GM12878 (cell line): ENCODE results near the gene PTAFR. TPM values are rescaled to one million over a fixed set of nuclear protein-coding genes. Genes with fewer than 3 reads are reported as not detected.
A peak's percentile ranks its signal among the peaks of the same experiment; 100 is the strongest.

Source experiments
- BMI1 ChIP-seq: fragments of 450-650 bp; IDR thresholded peaks from 2 replicates; pipeline ENCODE4 v1.6.1; 2016; ENCODE audit warnings: mild to moderate bottlenecking, moderate library complexity, borderline replicate concordance
- CHD2 ChIP-seq: IDR thresholded peaks from 2 replicates; pipeline ENCODE4 v1.6.1; 2011; ENCODE audit warnings: low read depth, low read length, improper control_type of control experiment, borderline replicate concordance
- DPF2 ChIP-seq: fragments of 450-650 bp; IDR thresholded peaks from 2 replicates; pipeline ENCODE4 v1.6.1; 2017; ENCODE audit warnings: mild to moderate bottlenecking
- EGR1 ChIP-seq, 2 experiments: IDR thresholded peaks; 1 replicate in 1 of 2; 2 replicates in 1 of 2; pipeline ENCODE4 v1.6.1; 2011 to 2012; ENCODE audit warnings: low read depth in 2 of 2, low read length in 2 of 2, borderline replicate concordance in 1 of 2, mild to moderate bottlenecking in 1 of 2, moderate library complexity in 1 of 2
- EP300 ChIP-seq, 2 experiments: fragments of 150-350 bp in 1 of 2; IDR thresholded peaks; 2 replicates each; pipeline ENCODE4 v1.6.1; 2011 to 2012; ENCODE audit warnings: low read depth in 2 of 2, low read length in 2 of 2, borderline replicate concordance in 1 of 2, improper control_type of control experiment in 1 of 2, inconsistent platforms in 1 of 2; ENCODE audit not compliant: control insufficient read depth in 1 of 2
- GATAD2B ChIP-seq: fragments of 450-650 bp; conservative IDR thresholded peaks from 2 replicates; pipeline ENCODE4 v1.6.1; 2017; ENCODE audit warnings: low read depth, mild to moderate bottlenecking, moderate library complexity
- KDM1A ChIP-seq: fragments of 200-600 bp; sonication (generic); IDR thresholded peaks from 2 replicates; pipeline ENCODE4 v1.6.1; 2016; ENCODE audit warnings: borderline replicate concordance
- MYC ChIP-seq: IDR thresholded peaks from 2 replicates; pipeline ENCODE4 v1.6.1; 2011; ENCODE audit warnings: mild to moderate bottlenecking, low read length, moderate library complexity, inconsistent platforms; ENCODE audit not compliant: insufficient read depth, insufficient replicate concordance, insufficient read length, severe bottlenecking
- NRF1 ChIP-seq: conservative IDR thresholded peaks from 2 replicates; pipeline ENCODE4 v1.6.1; 2011; ENCODE audit warnings: mild to moderate bottlenecking, low read depth, low read length, improper control_type of control experiment
- PML ChIP-seq: IDR thresholded peaks from 2 replicates; pipeline ENCODE4 v1.6.1; 2012; ENCODE audit warnings: low read length, inconsistent platforms
- RAD21 ChIP-seq: IDR thresholded peaks from 2 replicates; pipeline ENCODE4 v1.6.1; 2011; ENCODE audit warnings: mild to moderate bottlenecking, low read depth, low read length, moderate library complexity; ENCODE audit not compliant: insufficient read depth
- SIN3A ChIP-seq: IDR thresholded peaks from 2 replicates; pipeline ENCODE4 v1.6.1; 2012; ENCODE audit warnings: low read depth, low read length, improper control_type of control experiment
- TARDBP ChIP-seq: IDR thresholded peaks from 2 replicates; pipeline ENCODE4 v1.6.1; 2016; ENCODE audit warnings: borderline replicate concordance
- TCF3 ChIP-seq: IDR thresholded peaks from 2 replicates; pipeline ENCODE4 v1.6.1; 2012; ENCODE audit warnings: low read depth, mild to moderate bottlenecking, low read length, borderline replicate concordance; ENCODE audit not compliant: insufficient read depth
- TCF7 ChIP-seq: IDR thresholded peaks from 2 replicates; pipeline ENCODE4 v1.6.1; 2014; ENCODE audit warnings: antibody characterized with exemption, borderline replicate concordance
- ZBTB11 ChIP-seq: fragments of 450-650 bp; formaldehyde crosslinking; IDR thresholded peaks from 2 replicates; pipeline ENCODE4 v1.5.0; 2022; ENCODE audit warnings: mild to moderate bottlenecking, missing genetic modification characterization
- ZNF207 ChIP-seq: fragments of 450-650 bp; IDR thresholded peaks from 2 replicates; pipeline ENCODE4 v1.6.1; 2014; ENCODE audit warnings: antibody characterized with exemption, mild to moderate bottlenecking, borderline replicate concordance
- ZZZ3 ChIP-seq: IDR thresholded peaks from 2 replicates; pipeline ENCODE4 v1.6.1; 2011; ENCODE audit warnings: low read depth; ENCODE audit not compliant: control insufficient read depth, insufficient read length
- polyA plus RNA-seq, 11 experiments: library from polyadenylated mRNA; depleted of rRNA in 4 of 11; unstranded in 6 of 11; stranded (reverse) in 5 of 11; fragments of >200 nt; fragmentation: Nextera tagmentation in 4 of 11; fragmentation: Illumina TruSeq in 1 of 11; extraction: Ambion mirVana in 4 of 11; extraction: Trizol in 1 of 11; gene quantifications; 1 replicate in 1 of 11; 2 replicates in 10 of 11; pipeline versions ENCODE4 v1.2.1 to v1.2.3, GENCODE V29; 2011 to 2016; ENCODE audit warnings: inconsistent platforms in 2 of 11, missing spikeins in 2 of 11, low read depth in 1 of 11
- total RNA-seq, 4 experiments: library from RNA; depleted of rRNA in 3 of 4; stranded (reverse); fragments of >200 nt in 3 of 4; fragmentation: Illumina TruSeq in 1 of 4; extraction: Trizol in 1 of 4; gene quantifications; 2 replicates each; pipeline versions ENCODE4 v1.2.1 to v1.2.3, GENCODE V29; 2013 to 2021
- TF ChIP-seq, protein P1 (sequence below): IDR thresholded peaks from 2 replicates; pipeline ENCODE4 v1.6.1; 2011; ENCODE audit warnings: low read depth, low read length, improper control_type of control experiment, borderline replicate concordance
- TF ChIP-seq, protein P2 (sequence below): fragments of 150-350 bp; IDR thresholded peaks from 2 replicates; pipeline ENCODE4 v1.6.1; 2014; ENCODE audit warnings: mild to moderate bottlenecking, low read depth, low read length
- TF ChIP-seq, protein P3 (sequence below): fragments of 450-650 bp; IDR thresholded peaks from 2 replicates; pipeline ENCODE4 v1.6.1; 2016; ENCODE audit warnings: mild to moderate bottlenecking

Gene PTAFR
- total and polyA plus RNA-seq, 10 of the 15 experiments (the other 5 are each of a cell fraction or from before 2014, with no cell fraction given): 17.5 to 251 (median 27.7) TPM

DNA sequence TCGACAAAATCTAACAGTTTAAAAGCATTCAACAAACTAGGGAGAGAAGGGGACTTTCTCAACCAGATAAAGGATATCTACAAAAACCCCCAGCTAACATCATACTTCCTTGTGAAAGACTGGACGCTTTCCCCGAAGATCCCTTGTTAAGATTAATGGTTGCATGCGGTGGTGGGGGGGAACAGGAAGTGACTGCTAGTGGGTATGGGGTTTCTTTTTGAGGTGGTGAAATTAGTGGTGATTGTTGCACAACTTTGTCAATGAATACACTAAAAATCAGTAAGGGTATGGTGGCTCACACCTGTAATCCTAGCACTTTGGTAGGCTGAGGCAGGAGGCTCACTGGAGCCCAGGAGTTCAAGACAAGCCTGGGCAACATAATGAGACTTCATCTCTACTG lies 61.2 kb downstream of the PTAFR start (continued):
- TF ChIP-seq, protein P1, sequence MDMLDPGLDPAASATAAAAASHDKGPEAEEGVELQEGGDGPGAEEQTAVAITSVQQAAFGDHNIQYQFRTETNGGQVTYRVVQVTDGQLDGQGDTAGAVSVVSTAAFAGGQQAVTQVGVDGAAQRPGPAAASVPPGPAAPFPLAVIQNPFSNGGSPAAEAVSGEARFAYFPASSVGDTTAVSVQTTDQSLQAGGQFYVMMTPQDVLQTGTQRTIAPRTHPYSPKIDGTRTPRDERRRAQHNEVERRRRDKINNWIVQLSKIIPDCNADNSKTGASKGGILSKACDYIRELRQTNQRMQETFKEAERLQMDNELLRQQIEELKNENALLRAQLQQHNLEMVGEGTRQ: no peak
- TF ChIP-seq, protein P2, sequence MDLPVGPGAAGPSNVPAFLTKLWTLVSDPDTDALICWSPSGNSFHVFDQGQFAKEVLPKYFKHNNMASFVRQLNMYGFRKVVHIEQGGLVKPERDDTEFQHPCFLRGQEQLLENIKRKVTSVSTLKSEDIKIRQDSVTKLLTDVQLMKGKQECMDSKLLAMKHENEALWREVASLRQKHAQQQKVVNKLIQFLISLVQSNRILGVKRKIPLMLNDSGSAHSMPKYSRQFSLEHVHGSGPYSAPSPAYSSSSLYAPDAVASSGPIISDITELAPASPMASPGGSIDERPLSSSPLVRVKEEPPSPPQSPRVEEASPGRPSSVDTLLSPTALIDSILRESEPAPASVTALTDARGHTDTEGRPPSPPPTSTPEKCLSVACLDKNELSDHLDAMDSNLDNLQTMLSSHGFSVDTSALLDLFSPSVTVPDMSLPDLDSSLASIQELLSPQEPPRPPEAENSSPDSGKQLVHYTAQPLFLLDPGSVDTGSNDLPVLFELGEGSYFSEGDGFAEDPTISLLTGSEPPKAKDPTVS: no peak
- TF ChIP-seq EGR1 (IDR thresholded peaks at IDR 0.05; ENCODE audit: borderline replicate concordance in 1 of 2, low read depth in 2 of 2, low read length in 2 of 2): no peak
- TF ChIP-seq MYC: no peak
- no peak for TF ChIP-seq CHD2
- TF ChIP-seq TCF3: no peak
- TF ChIP-seq KDM1A: no peak
- TF ChIP-seq TCF7: 0 out of 2 replicates have a peak, but pooled peaks have one; percentile 11
- peak; percentile 18; the same call in 1 of the 2 replicates for TF ChIP-seq BMI1
- no peak for TF ChIP-seq PML
- TF ChIP-seq DPF2: peak; percentile 65; the same call in 1 of the 2 replicates
- no peak for TF ChIP-seq NRF1
- no peak for TF ChIP-seq ZNF207
- no peak for TF ChIP-seq ZZZ3
- TF ChIP-seq EP300 (IDR thresholded peaks at IDR 0.05; ENCODE audit: borderline replicate concordance in 1 of 2, control insufficient read depth in 1 of 2, low read depth in 2 of 2, low read length in 2 of 2): peak; percentile 55 to 62; a peak in 2 of 4 replicates
- TF ChIP-seq SIN3A: no peak
- TF ChIP-seq, protein P3, sequence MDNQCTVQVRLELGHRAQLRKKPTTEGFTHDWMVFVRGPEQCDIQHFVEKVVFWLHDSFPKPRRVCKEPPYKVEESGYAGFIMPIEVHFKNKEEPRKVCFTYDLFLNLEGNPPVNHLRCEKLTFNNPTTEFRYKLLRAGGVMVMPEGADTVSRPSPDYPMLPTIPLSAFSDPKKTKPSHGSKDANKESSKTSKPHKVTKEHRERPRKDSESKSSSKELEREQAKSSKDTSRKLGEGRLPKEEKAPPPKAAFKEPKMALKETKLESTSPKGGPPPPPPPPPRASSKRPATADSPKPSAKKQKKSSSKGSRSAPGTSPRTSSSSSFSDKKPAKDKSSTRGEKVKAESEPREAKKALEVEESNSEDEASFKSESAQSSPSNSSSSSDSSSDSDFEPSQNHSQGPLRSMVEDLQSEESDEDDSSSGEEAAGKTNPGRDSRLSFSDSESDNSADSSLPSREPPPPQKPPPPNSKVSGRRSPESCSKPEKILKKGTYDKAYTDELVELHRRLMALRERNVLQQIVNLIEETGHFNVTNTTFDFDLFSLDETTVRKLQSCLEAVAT: peak; percentile 73
- no peak for TF ChIP-seq GATAD2B
- no peak for TF ChIP-seq TARDBP
- TF ChIP-seq RAD21: no peak
- no peak for TF ChIP-seq ZBTB11 (CRISPR knock-in tag)
